Measurements from ENCODE around the gene PRSS33. TPM values are rescaled to one million over a fixed set of nuclear protein-coding genes. Genes with fewer than 3 reads are reported as not detected.
A peak's percentile ranks its signal among the peaks of the same experiment; 100 is the strongest.

The PRSS33 gene
- total RNA-seq, 1 donor from 2014 or later, result 0.39 TPM

GRCh38 chr16:2764718-2765117, 22.6 kb downstream of the PRSS33 start:
- no peak for DNase-seq (ENCODE audit: extremely low spot score, unreplicated experiment)
- no peaks in the 10 kb centered on the region for H3K27me3 Mint-ChIP-seq
- H3K9me3 Mint-ChIP-seq, result peaks cover 14% of the 10 kb centered on the region
- H3K4me3 Mint-ChIP-seq, result no peak overlapping the region
- peaks cover 81% of the 10 kb centered on the region for H3K36me3 Mint-ChIP-seq
- TF ChIP-seq, protein P1, sequence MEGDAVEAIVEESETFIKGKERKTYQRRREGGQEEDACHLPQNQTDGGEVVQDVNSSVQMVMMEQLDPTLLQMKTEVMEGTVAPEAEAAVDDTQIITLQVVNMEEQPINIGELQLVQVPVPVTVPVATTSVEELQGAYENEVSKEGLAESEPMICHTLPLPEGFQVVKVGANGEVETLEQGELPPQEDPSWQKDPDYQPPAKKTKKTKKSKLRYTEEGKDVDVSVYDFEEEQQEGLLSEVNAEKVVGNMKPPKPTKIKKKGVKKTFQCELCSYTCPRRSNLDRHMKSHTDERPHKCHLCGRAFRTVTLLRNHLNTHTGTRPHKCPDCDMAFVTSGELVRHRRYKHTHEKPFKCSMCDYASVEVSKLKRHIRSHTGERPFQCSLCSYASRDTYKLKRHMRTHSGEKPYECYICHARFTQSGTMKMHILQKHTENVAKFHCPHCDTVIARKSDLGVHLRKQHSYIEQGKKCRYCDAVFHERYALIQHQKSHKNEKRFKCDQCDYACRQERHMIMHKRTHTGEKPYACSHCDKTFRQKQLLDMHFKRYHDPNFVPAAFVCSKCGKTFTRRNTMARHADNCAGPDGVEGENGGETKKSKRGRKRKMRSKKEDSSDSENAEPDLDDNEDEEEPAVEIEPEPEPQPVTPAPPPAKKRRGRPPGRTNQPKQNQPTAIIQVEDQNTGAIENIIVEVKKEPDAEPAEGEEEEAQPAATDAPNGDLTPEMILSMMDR (conservative IDR thresholded peaks at IDR 0.05), result no peak
- no peak overlapping the region for H3K27ac Mint-ChIP-seq
- H3K4me1 Mint-ChIP-seq (ENCODE audit: unreplicated experiment), result peaks cover 6% of the 10 kb centered on the region

- TF ChIP-seq, protein P1 (conservative IDR thresholded peaks at IDR 0.05), result no peak
- Mint-ChIP-seq H3K36me3 (peaks cover 91% of the 10 kb centered on the region), H3K27ac (peak overlapping the region; percentile 18), H3K4me3 (no peak overlapping the region), H3K9me3 (peaks cover 14% of the 10 kb centered on the region), H3K27me3 (no peaks in the 10 kb centered on the region), H3K4me1 (ENCODE audit: unreplicated experiment) (no peaks in the 10 kb centered on the region)
- no peak for DNase-seq (ENCODE audit: extremely low spot score, unreplicated experiment)
These were observed 24.2 kb downstream of the PRSS33 start for GRCh38 chr16:2763173-2763572.

GRCh38 chr16:2762711-2763110, 24.6 kb downstream of the PRSS33 start:
- Mint-ChIP-seq H3K4me3 (no peak overlapping the region), H3K9me3 (peaks cover 14% of the 10 kb centered on the region), H3K4me1 (ENCODE audit: unreplicated experiment) (peaks cover under 1% of the 10 kb centered on the region), H3K36me3 (peaks cover 93% of the 10 kb centered on the region), H3K27me3 (no peaks in the 10 kb centered on the region), H3K27ac (peak overlapping the region; percentile 18)
- DNase-seq (ENCODE audit: extremely low spot score, unreplicated experiment), result no peak
- TF ChIP-seq, protein P1 (conservative IDR thresholded peaks at IDR 0.05), result no peak

- peaks cover 98% of the 10 kb centered on the region for H3K36me3 Mint-ChIP-seq
- no peak overlapping the region for H3K4me3 Mint-ChIP-seq
- TF ChIP-seq, protein P1 (conservative IDR thresholded peaks at IDR 0.05), result no peak
- H3K9me3 Mint-ChIP-seq, result peaks cover 14% of the 10 kb centered on the region
- no peaks in the 10 kb centered on the region for H3K27me3 Mint-ChIP-seq
- peaks cover 6% of the 10 kb centered on the region for H3K4me1 Mint-ChIP-seq (ENCODE audit: unreplicated experiment)
- H3K27ac Mint-ChIP-seq, result peak overlapping the region; percentile 18
- no peak for DNase-seq (ENCODE audit: extremely low spot score, unreplicated experiment)
These were observed 25.3 kb downstream of the PRSS33 start for GRCh38 chr16:2761886-2762583.

- peaks cover 14% of the 10 kb centered on the region for H3K9me3 Mint-ChIP-seq
- H3K4me3 Mint-ChIP-seq, result no peak overlapping the region
- H3K36me3 Mint-ChIP-seq, result peaks cover 98% of the 10 kb centered on the region
- peaks cover 11% of the 10 kb centered on the region for H3K4me1 Mint-ChIP-seq (ENCODE audit: unreplicated experiment)
- no peak for DNase-seq (ENCODE audit: extremely low spot score, unreplicated experiment)
- TF ChIP-seq, protein P1 (conservative IDR thresholded peaks at IDR 0.05), result no peak
- no peaks in the 10 kb centered on the region for H3K27me3 Mint-ChIP-seq
- no peak overlapping the region for H3K27ac Mint-ChIP-seq
These were observed 25.9 kb downstream of the PRSS33 start for GRCh38 chr16:2761472-2761871.

Measured in type B pancreatic cell (in vitro differentiated cells).